Measurements from ENCODE around the gene GLS. TPM values are rescaled to one million over a fixed set of nuclear protein-coding genes. Genes with fewer than 3 reads are reported as not detected.

Gene GLS
- total RNA-seq, 1 donor from 2014 or later: 88.9 TPM

GRCh38 chr2:190842606-190843104 is 38.0 kb upstream of the GLS start:
- no peak overlapping the region for H3K4me3 ChIP-seq
- TF ChIP-seq POLR2A (IDR thresholded peaks at IDR 0.05) (no peak), POLR2AphosphoS5 (IDR thresholded peaks at IDR 0.05; ENCODE audit: insufficient read depth in 1 of 2, low read depth in 1 of 2) (no peak), CTCF (IDR thresholded peaks at IDR 0.05) (no peak)
- intact Hi-C loops (cut with DNase I): no loop called here

GRCh38 chr2:190843890-190844699 is 36.5 kb upstream of the GLS start:
- intact Hi-C loops (cut with DNase I): no loop called here
- no peak for TF ChIP-seq CTCF (IDR thresholded peaks at IDR 0.05)
- no peak for TF ChIP-seq POLR2A (IDR thresholded peaks at IDR 0.05)
- TF ChIP-seq POLR2AphosphoS5 (IDR thresholded peaks at IDR 0.05; ENCODE audit: insufficient read depth in 1 of 2, low read depth in 1 of 2): no peak
- Histone ChIP-seq H3K4me1 (no peaks in the 10 kb centered on the region), H3K4me3 (no peak overlapping the region), H3K27me3 (no peaks in the 10 kb centered on the region), H3K27ac (no peak overlapping the region), H3K9me3 (no peaks in the 10 kb centered on the region), H3K36me3 (no peaks in the 10 kb centered on the region)
- no peak for DNase-seq (ENCODE audit: extremely low spot score in 2 of 2)

More at GRCh38 chr2:190842606-190843104, 38.0 kb upstream of the GLS start:
- H3K4me1 ChIP-seq: no peaks in the 10 kb centered on the region
- H3K27me3 ChIP-seq: no peaks in the 10 kb centered on the region
- H3K36me3 ChIP-seq: no peaks in the 10 kb centered on the region
- H3K9me3 ChIP-seq: no peaks in the 10 kb centered on the region
- H3K27ac ChIP-seq: no peak overlapping the region
- no peak for DNase-seq (ENCODE audit: extremely low spot score in 2 of 2)

GRCh38 chr2:190844700-190845401 is 35.8 kb upstream of the GLS start:
- intact Hi-C loops (cut with DNase I): no loop called here
- Histone ChIP-seq H3K4me1 (no peaks in the 10 kb centered on the region), H3K27me3 (no peaks in the 10 kb centered on the region), H3K9me3 (no peaks in the 10 kb centered on the region), H3K27ac (no peak overlapping the region), H3K4me3 (no peak overlapping the region), H3K36me3 (no peaks in the 10 kb centered on the region)
- TF ChIP-seq CTCF (IDR thresholded peaks at IDR 0.05) (no peak), POLR2AphosphoS5 (IDR thresholded peaks at IDR 0.05; ENCODE audit: insufficient read depth in 1 of 2, low read depth in 1 of 2) (no peak)
- DNase-seq (ENCODE audit: extremely low spot score in 2 of 2): no peak

- Histone ChIP-seq H3K36me3 (no peaks in the 10 kb centered on the region), H3K9me3 (no peaks in the 10 kb centered on the region), H3K27ac (no peak overlapping the region), H3K4me1 (no peaks in the 10 kb centered on the region), H3K27me3 (no peaks in the 10 kb centered on the region), H3K4me3 (no peak overlapping the region)
- TF ChIP-seq CTCF (IDR thresholded peaks at IDR 0.05) (no peak), POLR2AphosphoS5 (IDR thresholded peaks at IDR 0.05; ENCODE audit: insufficient read depth in 1 of 2, low read depth in 1 of 2) (no peak), POLR2A (IDR thresholded peaks at IDR 0.05) (no peak)
- no peak for DNase-seq (ENCODE audit: extremely low spot score in 2 of 2)
- intact Hi-C loops (cut with DNase I): no loop called here
Observed at GRCh38 chr2:190846746-190847145, 33.9 kb upstream of the GLS start.

All from vagina (tissue), 2 donors.